ENCODE results near the gene HAGH. TPM values are rescaled to one million over a fixed set of nuclear protein-coding genes. Genes with fewer than 3 reads are reported as not detected.

Gene HAGH
- total and polyA plus RNA-seq, 10 of the 15 experiments (the other 5 are each of a cell fraction or from before 2014, with no cell fraction given) = 2.0 to 50.1 (median 22.4) TPM

- TF ChIP-seq SMC3 (IDR thresholded peaks at IDR 0.05; ENCODE audit: borderline replicate concordance, low read length) = no peak
- TF ChIP-seq EGR1 (IDR thresholded peaks at IDR 0.05; ENCODE audit: borderline replicate concordance in 1 of 2, low read depth in 2 of 2, low read length in 2 of 2) = no peak
- TF ChIP-seq POLR2A (IDR thresholded peaks at IDR 0.05; ENCODE audit: low read depth, low read length) = peak; percentile 39; the same call in 1 of the 2 replicates
- Histone ChIP-seq H3K9ac (ENCODE audit: control insufficient read depth, insufficient read depth, low read length) (no peak overlapping the region), H3K27me3 (replicated peaks in 1 of 2; ENCODE audit: control insufficient read depth in 2 of 2, insufficient read depth in 2 of 2, low read length in 1 of 2) (no peaks in the 10 kb centered on the region), H3K27ac (ENCODE audit: control insufficient read depth, insufficient read depth) (no peak overlapping the region), H4K20me1 (ENCODE audit: control insufficient read depth, insufficient read depth) (no peaks in the 10 kb centered on the region), H3K79me2 (ENCODE audit: control insufficient read depth, insufficient read depth, low read length) (peaks cover 15% of the 10 kb centered on the region), H2AFZ (ENCODE audit: control insufficient read depth, low read depth, low read length) (no peak overlapping the region), H3K4me2 (ENCODE audit: control insufficient read depth, insufficient read depth) (no peak overlapping the region), H3K4me1 (ENCODE audit: control insufficient read depth, insufficient read depth, low read length) (peaks cover under 1% of the 10 kb centered on the region; the same call in 1 of the 2 replicates), H3K36me3 (ENCODE audit: control insufficient read depth in 2 of 2, insufficient read depth in 2 of 2, low read length in 1 of 2) (peaks cover 5 to 9% of the 10 kb centered on the region in 2 experiments; a peak in 3 of 4 replicates), H3K9me3 (replicated peaks; ENCODE audit: control insufficient read depth, insufficient read depth, low read length) (no peaks in the 10 kb centered on the region), H3K4me3 (no peak overlapping the region)
- ATAC-seq = no peak
- POLR2A ChIA-PET = no interaction called here
- CTCF ChIA-PET = no interaction called here
- RAD21 ChIA-PET (ENCODE audit: unreplicated experiment) = no interaction called here
- BruUV-seq (replicated peaks) = no TSS peak
- 95% methylated on average over 49 of the region's 51 CpGs for WGBS (ENCODE audit: insufficient coverage, insufficient replicate concordance, low lambda C conversion rate, missing lambda C conversion rate)
- in situ Hi-C loops (cut with MboI) (no loop called here), intact Hi-C loops (cut with micrococcal nuclease; ENCODE audit: unreplicated experiment) (no loop called here)
- no peak for FAIRE-seq
- DNase-seq (ENCODE audit: low read depth, low spot score) = no peak
- SMC1A ChIA-PET (ENCODE audit: uncharacterized antibody, unreplicated experiment) = no interaction called here
Measured at GRCh38 chr16:1786242-1787055, 40.2 kb downstream of the HAGH start.

GRCh38 chr16:1785846-1786170 is 40.8 kb downstream of the HAGH start:
- SMC1A ChIA-PET (ENCODE audit: uncharacterized antibody, unreplicated experiment) = no interaction called here
- H3K36me3 ChIP-seq (ENCODE audit: control insufficient read depth in 2 of 2, insufficient read depth in 2 of 2, low read length in 1 of 2) = peaks cover 7 to 8% of the 10 kb centered on the region in 2 experiments; a peak in 3 of 4 replicates
- intact Hi-C loops (cut with micrococcal nuclease; ENCODE audit: unreplicated experiment) (no loop called here), in situ Hi-C loops (cut with MboI) (no loop called here)
- FAIRE-seq (no peak), DNase-seq (ENCODE audit: low read depth, low spot score) (no peak), ATAC-seq (no peak)
- no peak overlapping the region for H3K9ac ChIP-seq (ENCODE audit: control insufficient read depth, insufficient read depth, low read length)
- no peak overlapping the region for H3K4me3 ChIP-seq
- H3K9me3 ChIP-seq (replicated peaks; ENCODE audit: control insufficient read depth, insufficient read depth, low read length) = no peaks in the 10 kb centered on the region
- no peak overlapping the region for H3K4me2 ChIP-seq (ENCODE audit: control insufficient read depth, insufficient read depth)
- peaks cover 15% of the 10 kb centered on the region for H3K79me2 ChIP-seq (ENCODE audit: control insufficient read depth, insufficient read depth, low read length)
- H3K27me3 ChIP-seq (replicated peaks in 1 of 2; ENCODE audit: control insufficient read depth in 2 of 2, insufficient read depth in 2 of 2, low read length in 1 of 2) = no peaks in the 10 kb centered on the region
- TF ChIP-seq, protein P1, sequence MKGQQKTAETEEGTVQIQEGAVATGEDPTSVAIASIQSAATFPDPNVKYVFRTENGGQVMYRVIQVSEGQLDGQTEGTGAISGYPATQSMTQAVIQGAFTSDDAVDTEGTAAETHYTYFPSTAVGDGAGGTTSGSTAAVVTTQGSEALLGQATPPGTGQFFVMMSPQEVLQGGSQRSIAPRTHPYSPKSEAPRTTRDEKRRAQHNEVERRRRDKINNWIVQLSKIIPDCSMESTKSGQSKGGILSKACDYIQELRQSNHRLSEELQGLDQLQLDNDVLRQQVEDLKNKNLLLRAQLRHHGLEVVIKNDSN (IDR thresholded peaks at IDR 0.05; ENCODE audit: borderline replicate concordance, extremely low read length, insufficient read depth, low read depth, low read length) = no peak
- TF ChIP-seq SREBF1 (IDR thresholded peaks at IDR 0.05; ENCODE audit: low read length) = no peak
- no peak for TF ChIP-seq POLR2A (IDR thresholded peaks at IDR 0.05; ENCODE audit: low read depth, low read length)
- no peak for TF ChIP-seq STAT1 (conservative IDR thresholded peaks at IDR 0.05)
- TF ChIP-seq HDAC2 (IDR thresholded peaks at IDR 0.05) = no peak
- TF ChIP-seq E2F8 (IDR thresholded peaks at IDR 0.05; ENCODE audit: low read depth, partially characterized antibody) = no peak
- TF ChIP-seq, protein P2, sequence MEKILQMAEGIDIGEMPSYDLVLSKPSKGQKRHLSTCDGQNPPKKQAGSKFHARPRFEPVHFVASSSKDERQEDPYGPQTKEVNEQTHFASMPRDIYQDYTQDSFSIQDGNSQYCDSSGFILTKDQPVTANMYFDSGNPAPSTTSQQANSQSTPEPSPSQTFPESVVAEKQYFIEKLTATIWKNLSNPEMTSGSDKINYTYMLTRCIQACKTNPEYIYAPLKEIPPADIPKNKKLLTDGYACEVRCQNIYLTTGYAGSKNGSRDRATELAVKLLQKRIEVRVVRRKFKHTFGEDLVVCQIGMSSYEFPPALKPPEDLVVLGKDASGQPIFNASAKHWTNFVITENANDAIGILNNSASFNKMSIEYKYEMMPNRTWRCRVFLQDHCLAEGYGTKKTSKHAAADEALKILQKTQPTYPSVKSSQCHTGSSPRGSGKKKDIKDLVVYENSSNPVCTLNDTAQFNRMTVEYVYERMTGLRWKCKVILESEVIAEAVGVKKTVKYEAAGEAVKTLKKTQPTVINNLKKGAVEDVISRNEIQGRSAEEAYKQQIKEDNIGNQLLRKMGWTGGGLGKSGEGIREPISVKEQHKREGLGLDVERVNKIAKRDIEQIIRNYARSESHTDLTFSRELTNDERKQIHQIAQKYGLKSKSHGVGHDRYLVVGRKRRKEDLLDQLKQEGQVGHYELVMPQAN (conservative IDR thresholded peaks at IDR 0.05) = no peak
- TF ChIP-seq ATF7 (IDR thresholded peaks at IDR 0.05; ENCODE audit: low read depth) = no peak
- WGBS (ENCODE audit: insufficient coverage, insufficient replicate concordance, low lambda C conversion rate, missing lambda C conversion rate) = 89% methylated on average over 12 of the region's 14 CpGs
- RAD21 ChIA-PET (ENCODE audit: unreplicated experiment) = no interaction called here
- no peaks in the 10 kb centered on the region for H4K20me1 ChIP-seq (ENCODE audit: control insufficient read depth, insufficient read depth)
- no peak overlapping the region for H3K27ac ChIP-seq (ENCODE audit: control insufficient read depth, insufficient read depth)
- peaks cover 6% of the 10 kb centered on the region; the same call in 1 of the 2 replicates for H3K4me1 ChIP-seq (ENCODE audit: control insufficient read depth, insufficient read depth, low read length)
- H2AFZ ChIP-seq (ENCODE audit: control insufficient read depth, low read depth, low read length) = no peak overlapping the region
- CTCF ChIA-PET = no interaction called here
- POLR2A ChIA-PET = no interaction called here
- no TSS peak for BruUV-seq (replicated peaks)
